ENCODE measurements around the gene RXRA. TPM values are rescaled to one million over a fixed set of nuclear protein-coding genes. Genes with fewer than 3 reads are reported as not detected.

The RXRA gene
- total and polyA plus RNA-seq, 2 of the 4 experiments (the other 2 are of a cell fraction) = 7.5 to 17.9 TPM

GRCh38 chr9:134434894-134435506, 108.7 kb downstream of the RXRA start (continued):
- TF ChIP-seq CEBPB (IDR thresholded peaks at IDR 0.05; ENCODE audit: low read depth, low read length) = no peak

- no peak overlapping the region for H3K56ac ChIP-seq (ENCODE audit: extremely low read depth, insufficient read depth, low read length)
- H3K14ac ChIP-seq (replicated peaks; ENCODE audit: low read depth, low read length) = no peak overlapping the region
- peak overlapping the region; percentile 16; the same call in 1 of the 2 replicates for H3K27ac ChIP-seq (ENCODE audit: insufficient read depth, low read length)
- H3K9ac ChIP-seq (ENCODE audit: low read depth, low read length) = no peak overlapping the region; the same call in 1 of the 2 replicates
- H3K4me1 ChIP-seq (ENCODE audit: control insufficient read depth, insufficient read depth, low read length) = peaks cover 24% of the 10 kb centered on the region
- peak overlapping the region; percentile 58 for H2AK5ac ChIP-seq (ENCODE audit: low read depth, low read length)
- H3K79me1 ChIP-seq (ENCODE audit: low read depth in 1 of 2, low read length in 2 of 2) = peaks cover 3 to 7% of the 10 kb centered on the region in 2 experiments; a peak in 2 of 4 replicates
- no peak overlapping the region for H3K4me2 ChIP-seq (ENCODE audit: low read depth, low read length)
- no peak overlapping the region for H2BK20ac ChIP-seq (ENCODE audit: low read depth, low read length)
- no peak overlapping the region for H2AFZ ChIP-seq (replicated peaks; ENCODE audit: low read length, poor library complexity)
- H3K23ac ChIP-seq (ENCODE audit: low read depth, low read length) = no peak overlapping the region
- POLR2A ChIA-PET (ENCODE audit: unreplicated experiment) = no interaction called here
- no peaks in the 10 kb centered on the region for H3K9me3 ChIP-seq (ENCODE audit: control insufficient read depth, insufficient read depth, low read length)
- no peak for DNase-seq
- peaks cover 22% of the 10 kb centered on the region for H4K20me1 ChIP-seq (ENCODE audit: insufficient read depth, low read length)
- ATAC-seq (ENCODE audit: low read depth) = no peak
- in situ Hi-C loops (cut with MboI; ENCODE audit: low sequenced_read_pairs) (no loop called here), intact Hi-C loops (cut with micrococcal nuclease) (loop anchor here (2.0 kb wide), 1 partner anchor 265 kb away; no protein-coding TSS in a partner anchor), dilution Hi-C loops (cut with HindIII; ENCODE audit: low sequenced_read_pairs, unreplicated experiment) (no loop called here)
- no peaks in the 10 kb centered on the region; the same call in 1 of the 2 replicates for H3K9me1 ChIP-seq (ENCODE audit: insufficient read depth, low read length)
- no peak overlapping the region for H2BK120ac ChIP-seq (ENCODE audit: low read depth, low read length)
- no peak overlapping the region for H2BK15ac ChIP-seq (ENCODE audit: low read depth, low read length)
- H3K18ac ChIP-seq (ENCODE audit: low read depth, low read length) = no peak overlapping the region
- CTCF ChIA-PET = interaction anchor here (1.2 kb wide), 1 partner anchor 7 kb away, joined by 7 read pairs; no protein-coding TSS in a partner anchor
- H3K27me3 ChIP-seq (ENCODE audit: control insufficient read depth, insufficient read depth, low read length) = no peaks in the 10 kb centered on the region
- peak overlapping the region; percentile 58; the same call in 1 of the 2 replicates for H3K4ac ChIP-seq (ENCODE audit: low read depth, low read length)
- no peak overlapping the region for H4K8ac ChIP-seq (ENCODE audit: low read depth in 2 of 2, low read length in 2 of 2)
- 0 out of 2 replicates have a peak overlapping the region, but pooled peaks have one; percentile 13 for H4K91ac ChIP-seq (ENCODE audit: insufficient read depth, low read depth, low read length)
- H2AK9ac ChIP-seq (replicated peaks; ENCODE audit: low read depth, low read length, poor library complexity) = peak overlapping the region; percentile 42
- no TSS peak for BruUV-seq (replicated peaks)
- no peak overlapping the region for H3K4me3 ChIP-seq (ENCODE audit: insufficient read depth, low read depth, low read length)
- WGBS, 2 experiments (ENCODE audit: extremely low coverage in 2 of 2, insufficient read length in 1 of 2) = 38% methylated on average over 12 of the region's 17 CpGs; no CpG with 5 or more reads in 1 of the 2 experiments
- no peak overlapping the region for H4K5ac ChIP-seq (ENCODE audit: low read depth, low read length)
- H2BK5ac ChIP-seq (ENCODE audit: low read depth, low read length, poor library complexity, severe bottlenecking) = no peak overlapping the region
- H3K36me3 ChIP-seq (ENCODE audit: control insufficient read depth, insufficient read depth, low read length) = peaks cover 22% of the 10 kb centered on the region; the same call in 1 of the 2 replicates
- no peak for TF ChIP-seq USF2 (IDR thresholded peaks at IDR 0.05; ENCODE audit: low read depth, low read length)
- TF ChIP-seq CTCF (conservative IDR thresholded peaks at IDR 0.05; ENCODE audit: low read depth, low read length) = no peak
- no peak for TF ChIP-seq ELK1 (IDR thresholded peaks at IDR 0.05; ENCODE audit: borderline replicate concordance, low read depth, low read length)
- no peak for TF ChIP-seq FOS (IDR thresholded peaks at IDR 0.05; ENCODE audit: low read depth, low read length)
- TF ChIP-seq CHD1 (IDR thresholded peaks at IDR 0.05; ENCODE audit: low read depth, low read length) = no peak
- no peak for TF ChIP-seq BHLHE40 (IDR thresholded peaks at IDR 0.05; ENCODE audit: low read depth, low read length)
- TF ChIP-seq MAFK (IDR thresholded peaks at IDR 0.05; ENCODE audit: low read depth, low read length) = no peak
- TF ChIP-seq RCOR1 (IDR thresholded peaks at IDR 0.05; ENCODE audit: insufficient replicate concordance, low read length) = no peak
- no peak for TF ChIP-seq SMC3 (IDR thresholded peaks at IDR 0.05; ENCODE audit: low read depth, low read length)
Measured at GRCh38 chr9:134435550-134436378, 109.5 kb downstream of the RXRA start.
